ENCODE results near the gene OR11H7. TPM values are rescaled to one million over a fixed set of nuclear protein-coding genes. Genes with fewer than 3 reads are reported as not detected.
"Not testable (repeated sequence)": the region's sequence is repeated elsewhere in the genome, so short reads cannot be mapped to it uniquely, and the experiment has no call there.

OR11H7 gene
- total RNA-seq, 4 donors from 2014 or later: not detected

- no peak for ATAC-seq (ENCODE audit: low FRiP score)
- no peak for DNase-seq (ENCODE audit: low spot score)
- TF ChIP-seq, protein P1, sequence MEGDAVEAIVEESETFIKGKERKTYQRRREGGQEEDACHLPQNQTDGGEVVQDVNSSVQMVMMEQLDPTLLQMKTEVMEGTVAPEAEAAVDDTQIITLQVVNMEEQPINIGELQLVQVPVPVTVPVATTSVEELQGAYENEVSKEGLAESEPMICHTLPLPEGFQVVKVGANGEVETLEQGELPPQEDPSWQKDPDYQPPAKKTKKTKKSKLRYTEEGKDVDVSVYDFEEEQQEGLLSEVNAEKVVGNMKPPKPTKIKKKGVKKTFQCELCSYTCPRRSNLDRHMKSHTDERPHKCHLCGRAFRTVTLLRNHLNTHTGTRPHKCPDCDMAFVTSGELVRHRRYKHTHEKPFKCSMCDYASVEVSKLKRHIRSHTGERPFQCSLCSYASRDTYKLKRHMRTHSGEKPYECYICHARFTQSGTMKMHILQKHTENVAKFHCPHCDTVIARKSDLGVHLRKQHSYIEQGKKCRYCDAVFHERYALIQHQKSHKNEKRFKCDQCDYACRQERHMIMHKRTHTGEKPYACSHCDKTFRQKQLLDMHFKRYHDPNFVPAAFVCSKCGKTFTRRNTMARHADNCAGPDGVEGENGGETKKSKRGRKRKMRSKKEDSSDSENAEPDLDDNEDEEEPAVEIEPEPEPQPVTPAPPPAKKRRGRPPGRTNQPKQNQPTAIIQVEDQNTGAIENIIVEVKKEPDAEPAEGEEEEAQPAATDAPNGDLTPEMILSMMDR (IDR thresholded peaks at IDR 0.05): no peak
These were observed 13.6 kb upstream of the OR11H7 start for GRCh38 chr14:20215196-20215595.

- ATAC-seq (ENCODE audit: low FRiP score): no peak
- no peak for DNase-seq (ENCODE audit: low spot score)
- TF ChIP-seq, protein P1 (IDR thresholded peaks at IDR 0.05): no peak
These were observed 9.7 kb upstream of the OR11H7 start for GRCh38 chr14:20219033-20219432.

GRCh38 chr14:20223410-20223809, 5.4 kb upstream of the OR11H7 start, which contains the start of gene OR11H6:
Gene OR11H6 (plus strand): TSS chr14:20223710. CDS start chr14:20223710, 0 bp downstream.
- TF ChIP-seq, protein P1 (IDR thresholded peaks at IDR 0.05): no peak
- DNase-seq (ENCODE audit: low spot score) (no peak), ATAC-seq (ENCODE audit: low FRiP score) (no peak)

GRCh38 chr14:20235415-20235814, 6.6 kb downstream of the OR11H7 start:
- not testable (repeated sequence) for ATAC-seq (ENCODE audit: low FRiP score); DNase-seq (ENCODE audit: low spot score)

GRCh38 chr14:20247646-20248246, 19.0 kb downstream of the OR11H7 start:
- TF ChIP-seq, protein P1 (IDR thresholded peaks at IDR 0.05): no peak
- ATAC-seq (ENCODE audit: low FRiP score) (no peak), DNase-seq (ENCODE audit: low spot score) (no peak)

DNA sequence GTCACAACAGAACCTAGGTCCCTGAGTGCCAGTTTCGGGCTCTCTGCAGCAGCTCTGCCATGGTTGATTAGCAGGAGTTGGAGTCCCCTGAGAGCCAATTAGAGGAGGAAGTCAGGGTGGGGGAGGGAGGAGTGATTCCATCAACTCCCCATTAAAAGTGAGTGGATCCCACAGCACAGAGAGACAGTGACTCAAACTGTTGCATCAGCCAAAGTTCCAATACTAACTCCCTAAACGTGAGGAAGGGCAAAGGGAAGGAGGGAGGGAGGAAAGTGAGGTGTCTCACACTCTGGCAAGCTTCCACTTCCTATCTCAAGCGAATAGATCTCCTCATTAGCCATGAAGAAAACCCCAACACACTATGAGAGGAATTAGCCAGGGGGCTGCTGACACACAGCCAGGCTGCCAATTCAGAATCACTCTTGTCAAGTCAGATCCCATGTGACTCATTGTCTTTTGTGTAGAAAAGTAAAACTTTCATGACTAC, 33.9 kb downstream of the OR11H7 start:
- TF ChIP-seq, protein P1 (IDR thresholded peaks at IDR 0.05): no peak
- DNase-seq (ENCODE audit: low spot score) (no peak), ATAC-seq (ENCODE audit: low FRiP score) (no peak)

- ATAC-seq (ENCODE audit: low FRiP score); DNase-seq (ENCODE audit: low spot score): not testable (repeated sequence)
These were observed 35.6 kb downstream of the OR11H7 start for GRCh38 chr14:20264361-20264760.

- TF ChIP-seq, protein P1 (IDR thresholded peaks at IDR 0.05): no peak
- ATAC-seq (ENCODE audit: low FRiP score) (no peak), DNase-seq (ENCODE audit: low spot score) (no peak)
These were observed 45.3 kb downstream of the OR11H7 start for GRCh38 chr14:20274062-20274461.

Data from omental fat pad (tissue), 4 donors.